ENCODE data around the gene CCDC137.

- TF ChIP-seq MXI1 (conservative IDR thresholded peaks at IDR 0.05; ENCODE audit: poor library complexity, severe bottlenecking) = no peak
- TF ChIP-seq TAF1 (IDR thresholded peaks at IDR 0.05; ENCODE audit: low read depth) = no peak
- no peak for TF ChIP-seq POLR2AphosphoS5 (IDR thresholded peaks at IDR 0.05)
- TF ChIP-seq EZH2 (IDR thresholded peaks at IDR 0.05; ENCODE audit: borderline replicate concordance, insufficient read depth, low read length, poor library complexity, severe bottlenecking) = no peak
Measured at GRCh38 chr17:81631482-81631881, 35.1 kb upstream of the CCDC137 start.
